Mesothelial cell of epicardium (in vitro differentiated cells): ENCODE measurements around the gene E2F7. TPM values are rescaled to one million over a fixed set of nuclear protein-coding genes. Genes with fewer than 3 reads are reported as not detected.
A peak's percentile ranks its signal among the peaks of the same experiment; 100 is the strongest.

Experiments
- DNase-seq, 2 experiments: peaks; one replicate each; pipeline ENCODE4 v3.0.0; 2021; ENCODE audit warnings: low spot score in 2 of 2; ENCODE audit not compliant: unreplicated experiment in 2 of 2
- H3K27ac Mint-ChIP-seq: 2 replicates; pipeline ENCODE4 v1.8.0; 2021; ENCODE audit warnings: mixed read lengths
- H3K27me3 Mint-ChIP-seq: 2 replicates; pipeline ENCODE4 v1.8.0; 2021; ENCODE audit warnings: low read depth, mixed read lengths
- H3K36me3 Mint-ChIP-seq: 2 replicates; pipeline ENCODE4 v1.8.0; 2021; ENCODE audit warnings: mixed read lengths
- H3K4me1 Mint-ChIP-seq: 2 replicates; pipeline ENCODE4 v1.8.0; 2021; ENCODE audit warnings: mixed read lengths
- H3K4me3 Mint-ChIP-seq: 2 replicates; pipeline ENCODE4 v1.8.0; 2021; ENCODE audit warnings: mild to moderate bottlenecking, moderate library complexity, mixed read lengths
- H3K9me3 Mint-ChIP-seq: 2 replicates; pipeline ENCODE4 v1.8.0; 2021; ENCODE audit warnings: mixed read lengths
- CTCF ChIP-seq: fragments of 200-600 bp; sonication (generic); IDR thresholded peaks from one replicate; pipeline ENCODE4 v1.5.0; 2021; ENCODE audit warnings: antibody characterized with exemption; ENCODE audit not compliant: unreplicated experiment
- total RNA-seq: library from RNA; stranded (reverse); gene quantifications from 3 replicates; pipeline ENCODE4 v1.2.1, GENCODE V29; 2021

E2F7 gene
- total RNA-seq, 1 donor from 2014 or later = 7.7 TPM

- peak; percentile 75 for TF ChIP-seq CTCF
- Mint-ChIP-seq H3K27ac (no peak overlapping the region), H3K4me3 (peak overlapping the region; percentile 41)
Observed at GRCh38 chr12:77010691-77011548, 54.4 kb downstream of the E2F7 start.

DNA sequence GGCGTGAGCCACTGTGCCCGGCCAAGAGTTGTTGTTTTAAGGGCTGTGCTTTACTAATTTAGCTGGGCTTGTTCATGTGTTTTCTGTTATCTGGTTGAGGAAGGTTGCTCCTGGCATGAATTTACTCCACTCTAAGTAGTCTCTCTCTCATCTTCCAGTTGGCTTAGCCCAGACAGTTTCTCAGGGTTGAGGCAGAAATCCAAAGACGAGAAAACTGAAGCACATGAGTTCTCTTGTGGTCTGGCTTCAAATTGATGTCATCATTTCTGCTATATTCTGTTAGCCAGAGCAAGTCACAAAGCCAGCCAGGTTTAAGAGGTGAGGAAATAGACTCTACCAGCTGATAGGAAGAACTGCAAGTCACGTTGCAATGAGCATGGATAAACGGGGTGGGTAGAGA is 57.9 kb downstream of the E2F7 start:
- peaks cover 5% of the 10 kb centered on the region for H3K4me1 Mint-ChIP-seq
- H3K4me3 Mint-ChIP-seq = no peak overlapping the region
- H3K27me3 Mint-ChIP-seq = peaks cover 3% of the 10 kb centered on the region
- no peaks in the 10 kb centered on the region for H3K36me3 Mint-ChIP-seq
- no peak for DNase-seq
- H3K27ac Mint-ChIP-seq = no peak overlapping the region
- no peaks in the 10 kb centered on the region for H3K9me3 Mint-ChIP-seq
- no peak for TF ChIP-seq CTCF

More at GRCh38 chr12:77010691-77011548, 54.4 kb downstream of the E2F7 start:
- H3K36me3 Mint-ChIP-seq = no peaks in the 10 kb centered on the region
- DNase-seq = peak; percentile 62 to 87
- no peaks in the 10 kb centered on the region for H3K9me3 Mint-ChIP-seq
- H3K27me3 Mint-ChIP-seq = peaks cover 2% of the 10 kb centered on the region
- H3K4me1 Mint-ChIP-seq = peaks cover 5% of the 10 kb centered on the region

DNA sequence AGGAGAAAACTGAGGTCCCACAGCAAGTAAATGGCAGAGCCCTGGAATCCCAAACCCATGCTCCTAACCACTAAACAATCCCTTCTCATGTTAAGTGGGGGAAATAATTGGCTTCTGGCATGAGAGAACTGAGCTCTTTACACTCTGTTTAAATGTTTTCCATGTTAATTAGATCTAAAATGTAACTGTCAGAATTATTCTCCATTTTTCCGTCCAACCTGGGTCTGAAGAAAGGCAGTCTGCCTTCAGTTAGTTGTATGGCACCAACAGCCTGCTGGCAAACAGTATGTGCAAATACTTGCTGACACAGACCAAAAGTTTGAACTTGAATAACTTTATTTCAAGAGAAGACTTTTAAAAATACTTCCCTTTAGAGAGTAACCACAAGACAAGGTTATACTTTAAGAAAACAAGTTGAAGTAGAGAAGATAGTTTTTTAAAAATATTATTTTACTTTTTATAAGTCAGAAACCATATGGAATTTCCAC is 59.7 kb downstream of the E2F7 start:
- Mint-ChIP-seq H3K4me3 (no peak overlapping the region), H3K27ac (no peak overlapping the region), H3K36me3 (no peaks in the 10 kb centered on the region), H3K9me3 (no peaks in the 10 kb centered on the region), H3K27me3 (peaks cover 3% of the 10 kb centered on the region), H3K4me1 (peaks cover 3% of the 10 kb centered on the region)
- no peak for DNase-seq
- TF ChIP-seq CTCF = no peak

DNA sequence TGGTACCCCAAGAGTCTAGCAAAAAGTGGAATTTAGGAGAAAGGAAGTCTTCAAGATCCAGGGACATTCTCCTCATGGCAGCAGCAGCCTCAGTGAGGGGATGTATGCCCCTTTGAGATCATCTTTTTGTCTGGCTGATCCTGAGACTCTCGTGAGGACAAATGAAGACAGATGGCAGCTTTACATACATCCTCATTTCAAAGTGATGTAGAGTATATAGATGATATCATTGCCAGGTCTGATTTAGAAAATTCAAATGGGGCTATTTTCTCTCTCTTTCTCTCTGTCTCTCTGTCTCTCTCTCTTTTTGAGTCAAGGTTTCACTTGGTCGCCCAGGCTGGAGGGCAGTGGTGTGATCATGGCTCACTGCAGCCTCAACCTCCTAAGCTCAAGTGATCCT is 61.5 kb downstream of the E2F7 start:
- no peaks in the 10 kb centered on the region for H3K9me3 Mint-ChIP-seq
- H3K4me3 Mint-ChIP-seq = no peak overlapping the region
- no peak for DNase-seq
- H3K27ac Mint-ChIP-seq = no peak overlapping the region
- peaks cover 3% of the 10 kb centered on the region for H3K27me3 Mint-ChIP-seq
- TF ChIP-seq CTCF = no peak
- H3K4me1 Mint-ChIP-seq = peaks cover 3% of the 10 kb centered on the region
- no peaks in the 10 kb centered on the region for H3K36me3 Mint-ChIP-seq

GRCh38 chr12:77003246-77003645 is 62.1 kb downstream of the E2F7 start:
- no peaks in the 10 kb centered on the region for H3K36me3 Mint-ChIP-seq
- H3K27ac Mint-ChIP-seq = no peak overlapping the region
- H3K4me3 Mint-ChIP-seq = no peak overlapping the region
- peaks cover 3% of the 10 kb centered on the region for H3K4me1 Mint-ChIP-seq
- peaks cover 3% of the 10 kb centered on the region for H3K27me3 Mint-ChIP-seq
- TF ChIP-seq CTCF = no peak
- H3K9me3 Mint-ChIP-seq = no peaks in the 10 kb centered on the region
- DNase-seq = no peak
